Measurements from ENCODE around the gene PLLP.

PLLP gene

DNA sequence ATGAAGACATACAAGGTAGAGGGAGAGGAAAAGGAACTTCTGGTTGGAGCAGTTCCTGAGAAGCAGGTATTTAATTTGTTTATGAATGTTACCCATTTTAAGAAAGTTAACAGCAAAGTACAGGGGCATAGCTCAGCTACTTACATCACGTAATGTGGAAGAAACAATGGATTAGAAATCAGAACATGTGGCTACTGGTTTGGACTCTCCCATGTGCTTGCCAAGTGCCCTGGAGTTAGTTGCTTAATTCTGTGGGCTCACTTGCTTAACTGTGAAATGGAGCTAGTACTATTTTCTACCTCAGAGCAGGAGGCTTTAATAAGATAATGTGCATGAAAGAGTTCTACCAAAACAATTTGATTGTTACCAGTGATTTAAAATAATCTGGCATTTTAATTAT is 71.0 kb downstream of the PLLP start:
- TF ChIP-seq, protein P1, sequence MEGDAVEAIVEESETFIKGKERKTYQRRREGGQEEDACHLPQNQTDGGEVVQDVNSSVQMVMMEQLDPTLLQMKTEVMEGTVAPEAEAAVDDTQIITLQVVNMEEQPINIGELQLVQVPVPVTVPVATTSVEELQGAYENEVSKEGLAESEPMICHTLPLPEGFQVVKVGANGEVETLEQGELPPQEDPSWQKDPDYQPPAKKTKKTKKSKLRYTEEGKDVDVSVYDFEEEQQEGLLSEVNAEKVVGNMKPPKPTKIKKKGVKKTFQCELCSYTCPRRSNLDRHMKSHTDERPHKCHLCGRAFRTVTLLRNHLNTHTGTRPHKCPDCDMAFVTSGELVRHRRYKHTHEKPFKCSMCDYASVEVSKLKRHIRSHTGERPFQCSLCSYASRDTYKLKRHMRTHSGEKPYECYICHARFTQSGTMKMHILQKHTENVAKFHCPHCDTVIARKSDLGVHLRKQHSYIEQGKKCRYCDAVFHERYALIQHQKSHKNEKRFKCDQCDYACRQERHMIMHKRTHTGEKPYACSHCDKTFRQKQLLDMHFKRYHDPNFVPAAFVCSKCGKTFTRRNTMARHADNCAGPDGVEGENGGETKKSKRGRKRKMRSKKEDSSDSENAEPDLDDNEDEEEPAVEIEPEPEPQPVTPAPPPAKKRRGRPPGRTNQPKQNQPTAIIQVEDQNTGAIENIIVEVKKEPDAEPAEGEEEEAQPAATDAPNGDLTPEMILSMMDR (IDR thresholded peaks at IDR 0.05; ENCODE audit: extremely low read depth, insufficient read depth, missing control alignments) = no peak
- DNase-seq (ENCODE audit: low spot score) = no peak
- in situ Hi-C loops (cut with MboI; ENCODE audit: low pct_unique_long_range_greater_than_20kb, low sequenced_read_pairs, unreplicated experiment) = no loop called here

DNA sequence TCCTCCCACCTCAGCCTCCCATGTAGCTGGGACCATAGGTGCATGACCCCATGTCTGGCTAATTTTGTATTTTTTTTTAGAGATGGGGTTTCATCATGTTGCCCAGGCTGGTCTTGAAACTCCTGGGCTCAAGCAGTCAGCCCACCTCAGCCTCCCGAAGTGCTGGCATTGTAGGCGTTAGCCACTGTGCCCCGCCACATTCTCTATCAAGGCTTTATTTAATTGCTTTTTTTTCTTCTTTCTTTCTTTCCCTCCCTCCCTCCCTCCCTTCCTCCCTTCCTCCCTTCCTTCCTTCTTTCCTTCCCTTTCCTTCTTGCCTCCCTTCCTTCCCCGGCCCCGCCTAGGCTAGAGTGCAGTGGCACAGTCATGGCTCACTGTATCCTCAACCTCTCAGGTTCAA is 74.7 kb downstream of the PLLP start:
- DNase-seq (ENCODE audit: low spot score) = no peak
- in situ Hi-C loops (cut with MboI; ENCODE audit: low pct_unique_long_range_greater_than_20kb, low sequenced_read_pairs, unreplicated experiment) = no loop called here
- TF ChIP-seq, protein P1 (IDR thresholded peaks at IDR 0.05; ENCODE audit: extremely low read depth, insufficient read depth, missing control alignments) = no peak

- in situ Hi-C loops (cut with MboI; ENCODE audit: low pct_unique_long_range_greater_than_20kb, low sequenced_read_pairs, unreplicated experiment) = no loop called here
- DNase-seq (ENCODE audit: low spot score) = no peak
- TF ChIP-seq, protein P1 (IDR thresholded peaks at IDR 0.05; ENCODE audit: extremely low read depth, insufficient read depth, missing control alignments) = no peak
Measured at GRCh38 chr16:57208926-57209325, 75.5 kb downstream of the PLLP start.
